Measurements from ENCODE around the gene HERPUD1. TPM values are rescaled to one million over a fixed set of nuclear protein-coding genes. Genes with fewer than 3 reads are reported as not detected.

Gene HERPUD1, protein sequence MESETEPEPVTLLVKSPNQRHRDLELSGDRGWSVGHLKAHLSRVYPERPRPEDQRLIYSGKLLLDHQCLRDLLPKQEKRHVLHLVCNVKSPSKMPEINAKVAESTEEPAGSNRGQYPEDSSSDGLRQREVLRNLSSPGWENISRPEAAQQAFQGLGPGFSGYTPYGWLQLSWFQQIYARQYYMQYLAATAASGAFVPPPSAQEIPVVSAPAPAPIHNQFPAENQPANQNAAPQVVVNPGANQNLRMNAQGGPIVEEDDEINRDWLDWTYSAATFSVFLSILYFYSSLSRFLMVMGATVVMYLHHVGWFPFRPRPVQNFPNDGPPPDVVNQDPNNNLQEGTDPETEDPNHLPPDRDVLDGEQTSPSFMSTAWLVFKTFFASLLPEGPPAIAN
- total RNA-seq (2021; ENCODE audit: unreplicated experiment): 45.2 TPM
- polyA plus RNA-seq (2012; ENCODE audit: insufficient read length): 32.4 TPM
- Bru-seq, nascent RNA: percentile 86 among the genes with signal in this experiment
- BruChase-seq, experiment 1, labeled RNA remaining after a 2-hour chase: percentile 86 among the genes with signal in this experiment
- percentile 74 among the genes with signal in this experiment for BruChase-seq, experiment 2, labeled RNA remaining after a 6-hour chase
- long read RNA-seq, transcript HERPUD1-201 (8 exons, 1,862 nt): minor isoform, 7 of 117 reads
- long read RNA-seq, transcript HERPUD1-204 (8 exons, 2,946 nt): major isoform, 100 of 117 reads
- long read RNA-seq, partial matches to known transcripts: 3 of 117 reads
- long read RNA-seq, other reads (novel, unspliced or antisense): 4 of 117 reads

DNA sequence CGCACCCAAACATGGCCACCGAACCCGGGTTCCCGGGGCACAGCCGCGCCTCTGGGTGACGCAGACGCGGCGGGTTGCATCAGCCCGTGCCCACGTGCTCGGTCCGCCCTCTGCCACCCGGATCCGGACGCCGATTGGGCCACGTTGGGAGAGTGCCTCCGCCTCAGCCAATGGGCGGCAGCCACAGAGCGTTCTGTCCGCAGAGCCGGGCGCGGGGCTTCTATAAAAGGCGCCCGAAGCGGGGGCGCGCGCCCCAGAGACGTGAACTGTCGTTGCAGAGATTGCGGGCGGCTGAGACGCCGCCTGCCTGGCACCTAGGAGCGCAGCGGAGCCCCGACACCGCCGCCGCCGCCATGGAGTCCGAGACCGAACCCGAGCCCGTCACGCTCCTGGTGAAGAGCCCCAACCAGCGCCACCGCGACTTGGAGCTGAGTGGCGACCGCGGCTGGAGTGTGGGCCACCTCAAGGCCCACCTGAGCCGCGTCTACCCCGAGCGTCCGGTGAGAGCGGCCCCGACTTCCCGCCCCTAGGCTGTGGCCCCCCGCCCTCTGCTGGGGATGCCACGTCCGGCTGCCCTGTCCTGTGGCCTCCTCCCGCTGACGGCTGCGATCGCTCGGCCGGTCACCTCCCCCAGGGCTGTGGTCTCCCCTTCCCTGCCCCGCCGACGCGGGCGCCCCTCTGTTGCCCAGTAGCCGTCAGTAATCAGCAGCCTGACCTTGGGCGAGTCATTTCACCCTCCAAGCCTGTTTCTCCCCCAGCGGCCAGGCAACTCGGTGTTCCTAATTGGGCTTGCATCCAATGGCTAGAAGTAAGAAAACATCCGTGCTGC lies at the start of gene HERPUD1:
TSS of gene HERPUD1 (plus strand) at position 251 of the 829 bp plus-strand sequence. CDS start at position 354, 103 bp downstream.
- in situ Hi-C loops (cut with HindIII; ENCODE audit: low pct_unique_long_range_greater_than_20kb, low sequenced_read_pairs): no loop called here

More for the DNA sequence above, at the start of gene HERPUD1:
- Histone ChIP-seq H3K4me3 (ENCODE audit: low read depth in 2 of 2, low read length in 2 of 2) (peak within 1 kb of the TSS; percentile 91 to 95), H3K36me3 (ENCODE audit: control insufficient read depth, insufficient read depth, low read length) (peaks cover 15% of the 10 kb centered on the region), H3K4me1 (ENCODE audit: control insufficient read depth, insufficient read depth, low read length) (peaks cover 4% of the 10 kb centered on the region), H3K9me3 (ENCODE audit: control insufficient read depth, insufficient read depth, low read depth, low read length) (no peaks in the 10 kb centered on the region), H3K27ac (ENCODE audit: low read length) (peak within 1 kb of the TSS; percentile 95), H3K27me3 (ENCODE audit: control insufficient read depth, insufficient read depth, low read length) (no peaks in the 10 kb centered on the region)
- BruUV-seq (replicated peaks): no TSS peak
- DNase-seq (ENCODE audit: low read depth, low spot score) (peak; percentile 70), ATAC-seq (peak; percentile 99)
- TF ChIP-seq SIN3A (IDR thresholded peaks at IDR 0.05; ENCODE audit: borderline replicate concordance, insufficient read depth, low read depth, low read length) (peak; percentile 74; the same call in 1 of the 2 replicates), TCF7L2 (IDR thresholded peaks at IDR 0.05; ENCODE audit: low read depth, low read length) (no peak), POLR2AphosphoS5 (IDR thresholded peaks at IDR 0.05; ENCODE audit: low read depth, low read length) (peak; percentile 94), CTCF (IDR thresholded peaks at IDR 0.05) (no peak)
- TF ChIP-seq, protein P1, sequence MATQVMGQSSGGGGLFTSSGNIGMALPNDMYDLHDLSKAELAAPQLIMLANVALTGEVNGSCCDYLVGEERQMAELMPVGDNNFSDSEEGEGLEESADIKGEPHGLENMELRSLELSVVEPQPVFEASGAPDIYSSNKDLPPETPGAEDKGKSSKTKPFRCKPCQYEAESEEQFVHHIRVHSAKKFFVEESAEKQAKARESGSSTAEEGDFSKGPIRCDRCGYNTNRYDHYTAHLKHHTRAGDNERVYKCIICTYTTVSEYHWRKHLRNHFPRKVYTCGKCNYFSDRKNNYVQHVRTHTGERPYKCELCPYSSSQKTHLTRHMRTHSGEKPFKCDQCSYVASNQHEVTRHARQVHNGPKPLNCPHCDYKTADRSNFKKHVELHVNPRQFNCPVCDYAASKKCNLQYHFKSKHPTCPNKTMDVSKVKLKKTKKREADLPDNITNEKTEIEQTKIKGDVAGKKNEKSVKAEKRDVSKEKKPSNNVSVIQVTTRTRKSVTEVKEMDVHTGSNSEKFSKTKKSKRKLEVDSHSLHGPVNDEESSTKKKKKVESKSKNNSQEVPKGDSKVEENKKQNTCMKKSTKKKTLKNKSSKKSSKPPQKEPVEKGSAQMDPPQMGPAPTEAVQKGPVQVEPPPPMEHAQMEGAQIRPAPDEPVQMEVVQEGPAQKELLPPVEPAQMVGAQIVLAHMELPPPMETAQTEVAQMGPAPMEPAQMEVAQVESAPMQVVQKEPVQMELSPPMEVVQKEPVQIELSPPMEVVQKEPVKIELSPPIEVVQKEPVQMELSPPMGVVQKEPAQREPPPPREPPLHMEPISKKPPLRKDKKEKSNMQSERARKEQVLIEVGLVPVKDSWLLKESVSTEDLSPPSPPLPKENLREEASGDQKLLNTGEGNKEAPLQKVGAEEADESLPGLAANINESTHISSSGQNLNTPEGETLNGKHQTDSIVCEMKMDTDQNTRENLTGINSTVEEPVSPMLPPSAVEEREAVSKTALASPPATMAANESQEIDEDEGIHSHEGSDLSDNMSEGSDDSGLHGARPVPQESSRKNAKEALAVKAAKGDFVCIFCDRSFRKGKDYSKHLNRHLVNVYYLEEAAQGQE (IDR thresholded peaks at IDR 0.05; ENCODE audit: insufficient read depth in 1 of 2, low read depth in 2 of 2, low read length in 1 of 2): no peak
- CTCF ChIA-PET: no interaction called here
- intact Hi-C loops (cut with micrococcal nuclease; ENCODE audit: unreplicated experiment): loop anchor here (10.0 kb wide), 1 partner anchor 57 kb away; no protein-coding TSS in a partner anchor
- POLR2A ChIA-PET: interaction anchor here (0.7 kb wide), 2 partner anchors 20 to 861 kb away, joined by 5 to 6 read pairs; no protein-coding TSS in a partner anchor
